ENCODE measurements around the gene AUTS2. TPM values are rescaled to one million over a fixed set of nuclear protein-coding genes. Genes with fewer than 3 reads are reported as not detected.

Gene AUTS2
- total RNA-seq, 1 experiment from 2014 or later = 256 TPM

DNA sequence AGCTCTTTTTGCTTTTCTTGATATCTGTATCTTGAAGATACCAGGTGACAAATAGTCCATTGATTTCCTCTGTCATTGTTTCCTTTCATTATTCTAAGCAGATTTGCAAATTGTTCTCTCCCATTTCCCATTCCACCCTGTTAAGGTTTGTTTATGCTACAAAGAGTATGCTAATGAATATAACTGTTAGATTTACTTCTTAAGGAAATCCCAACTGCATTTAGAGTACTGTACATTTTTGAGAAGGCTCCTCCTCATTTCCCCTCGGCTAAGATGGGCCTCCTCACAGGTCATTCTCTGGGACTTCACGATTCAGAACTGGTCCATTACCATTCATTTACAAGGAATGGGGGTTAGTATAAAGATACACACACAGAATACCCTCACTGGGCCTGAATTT is 15.6 kb downstream of the AUTS2 start:
- Histone ChIP-seq H3K4me1 (ENCODE audit: insufficient read depth, low read length) (peaks cover 4% of the 10 kb centered on the region; the same call in 1 of the 2 replicates), H2BK120ac (ENCODE audit: low read depth, low read length, poor library complexity, severe bottlenecking) (no peak overlapping the region), H4K8ac (replicated peaks; ENCODE audit: insufficient read length, low read depth, low read length) (no peak overlapping the region)

More for the DNA sequence above, 15.6 kb downstream of the AUTS2 start:
- Histone ChIP-seq H3K27ac (ENCODE audit: insufficient read length, low read depth, low read length) (no peak overlapping the region), H3K4ac (ENCODE audit: low read depth, low read length) (no peak overlapping the region), H2BK20ac (ENCODE audit: low read depth, low read length, poor library complexity, severe bottlenecking) (no peak overlapping the region), H3T11ph (ENCODE audit: low read length) (no peak overlapping the region), H3K9me3 (ENCODE audit: control insufficient read depth, low read depth, low read length) (no peaks in the 10 kb centered on the region), H3K23ac (ENCODE audit: insufficient read length, low read depth, low read length) (no peak overlapping the region), H3K27me3 (ENCODE audit: insufficient read depth, low read length) (peaks cover 81% of the 10 kb centered on the region), H4K91ac (ENCODE audit: insufficient read length, low read depth, low read length) (no peak overlapping the region), H4K5ac (ENCODE audit: insufficient read length, low read depth, low read length) (no peak overlapping the region), H3K56ac (ENCODE audit: insufficient read length, low read depth, low read length) (no peak overlapping the region), H3K18ac (ENCODE audit: insufficient read length, low read depth, low read length) (no peak overlapping the region), H3K79me2 (ENCODE audit: insufficient read depth, low read length) (no peaks in the 10 kb centered on the region), H2BK5ac (ENCODE audit: insufficient read length, low read length) (no peak overlapping the region), H3K14ac (ENCODE audit: insufficient read depth, low read length) (no peak overlapping the region), H2AFZ (ENCODE audit: low read length) (no peak overlapping the region), H3K4me2 (ENCODE audit: insufficient read depth, insufficient read length, low read length) (no peak overlapping the region), H2AK5ac (ENCODE audit: insufficient read length, low read length) (no peak overlapping the region), H3K9ac (ENCODE audit: extremely low read depth, insufficient read length, low read length) (no peak overlapping the region), H3K23me2 (ENCODE audit: insufficient read length, low read depth, low read length, poor library complexity, severe bottlenecking) (no peaks in the 10 kb centered on the region), H2BK15ac (ENCODE audit: low read depth, low read length) (no peak overlapping the region), H3K79me1 (ENCODE audit: insufficient read depth, low read depth, low read length, poor library complexity, severe bottlenecking) (no peaks in the 10 kb centered on the region), H2BK12ac (ENCODE audit: insufficient read length, low read depth, low read length) (no peak overlapping the region), H4K20me1 (ENCODE audit: control insufficient read depth, insufficient read depth, insufficient read length) (peaks cover 2% of the 10 kb centered on the region)
- Mint-ChIP-seq H3K4me3 (no peak overlapping the region), H3K27me3 (ENCODE audit: low read depth) (peaks cover 71% of the 10 kb centered on the region), H3K4me1 (peaks cover 36 to 37% of the 10 kb centered on the region in 2 experiments), H3K36me3 (ENCODE audit: insufficient read depth in 1 of 3, low read depth in 3 of 3) (no peaks in the 10 kb centered on the region; a peak in 2 of 7 replicates), H3K27ac (no peak overlapping the region), H3K9me3 (no peaks in the 10 kb centered on the region; a peak in 2 of 5 replicates)
- no CpG with 5 or more reads among the region's 2 CpGs for WGBS (ENCODE audit: extremely low coverage, insufficient read length, low lambda C conversion rate)
- DNase-seq = no peak
- TF ChIP-seq CTCF (conservative IDR thresholded peaks at IDR 0.05) = no peak

All from H9 (cell line).